HCT116 (cell line): Measurements from ENCODE around the gene OCA2. TPM values are rescaled to one million over a fixed set of nuclear protein-coding genes. Genes with fewer than 3 reads are reported as not detected.

ENCODE experiments used
- ATAC-seq: fragments of 200-7000 bp; cut with Tn5 transposase; 2 replicates; pipeline ENCODE4 v1.9.1; 2020; ENCODE audit warnings: mild to moderate bottlenecking, moderate library complexity
- BruUV-seq: library from RNA; stranded (reverse); fragments of 400-500 nt; replicated peaks from 2 replicates; lab custom pipeline; 2021; lab: Mats Ljungman, UMichigan
- CTCF ChIA-PET: fragments of 300-600 bp; sonication (Branson Sonifier 250); formaldehyde crosslinking; loops from one replicate; lab custom pipeline; 2021; ENCODE audit warnings: antibody characterized with exemption; lab: Charles Lee
- POLR2A ChIA-PET: fragments of 300-600, 350-600 bp; sonication (Branson Sonifier 250); formaldehyde crosslinking; loops from one replicate; lab custom pipeline; 2021; ENCODE audit warnings: antibody characterized with exemption; lab: Charles Lee
- RAD21 ChIA-PET, 2 experiments: fragments of 300-600 bp; sonication (Branson Sonifier 250); formaldehyde crosslinking; loops; one replicate each; lab custom pipeline; 2023; ENCODE audit warnings: low total read pairs in 2 of 2; ENCODE audit not compliant: uncharacterized antibody in 2 of 2, unreplicated experiment in 2 of 2, low non-redundant PET in 1 of 2; lab: Charles Lee
- DNase-seq: peaks from one replicate; pipeline ENCODE4 v3.0.0-alpha.2; 2010; ENCODE audit warnings: low read depth, low spot score
- H2AFZ ChIP-seq: fragments of 200-600 bp; shearing (Covaris generic), sonication (generic); 2 replicates; pipeline ENCODE4 v1.6.1; 2017; ENCODE audit warnings: low read depth, mixed run types, mixed read lengths, antibody characterized with exemption, low read length; ENCODE audit not compliant: poor library complexity, severe bottlenecking
- H3K27ac ChIP-seq: 2 replicates; pipeline ENCODE4 v1.5.1; 2012; ENCODE audit warnings: low read depth, low read length
- H3K27me3 ChIP-seq: fragments of 200-600 bp; sonication (generic); 2 replicates; pipeline ENCODE4 v1.6.1; 2016; ENCODE audit warnings: mixed run types, low read length, mixed read lengths; ENCODE audit not compliant: insufficient read depth
- H3K36me3 ChIP-seq, 2 experiments: fragments of 200-500 bp in 1 of 2; fragments of 200-600 bp in 1 of 2; sonication (Bioruptor generic) in 1 of 2; sonication (generic) in 1 of 2; 2 replicates each; pipeline versions ENCODE4 v1.5.1 to v1.6.1; 2014 to 2016; ENCODE audit warnings: low read length in 2 of 2, inconsistent platforms in 1 of 2, mixed read lengths in 1 of 2, mixed run types in 1 of 2; ENCODE audit not compliant: insufficient read depth in 2 of 2, control insufficient read depth in 1 of 2
- H3K4me1 ChIP-seq, 2 experiments: fragments of 200-600 bp in 1 of 2; sonication (generic) in 1 of 2; 2 replicates each; pipeline versions ENCODE4 v1.5.1 to v1.6.1; 2012 to 2017; ENCODE audit warnings: low read length in 2 of 2, inconsistent platforms in 1 of 2, mild to moderate bottlenecking in 1 of 2, mixed read lengths in 1 of 2, mixed run types in 1 of 2, moderate library complexity in 1 of 2; ENCODE audit not compliant: insufficient read depth in 2 of 2, control insufficient read depth in 1 of 2
- H3K4me2 ChIP-seq: fragments of 200-600 bp; sonication (generic); 2 replicates; pipeline ENCODE4 v1.6.1; 2017; ENCODE audit warnings: mixed run types, low read length, mixed read lengths
- H3K4me3 ChIP-seq, 2 experiments: fragments of 200-600 bp in 1 of 2; sonication (generic) in 1 of 2; replicated peaks in 1 of 2; 2 replicates each; pipeline ENCODE4 v1.5.1; 2011 to 2016; ENCODE audit warnings: low read length in 2 of 2, control low read depth in 1 of 2, low read depth in 1 of 2, mild to moderate bottlenecking in 1 of 2, mixed read lengths in 1 of 2, mixed run types in 1 of 2
- H3K79me2 ChIP-seq: fragments of 200-600 bp; sonication (generic); 2 replicates; pipeline ENCODE4 v1.6.1; 2017; ENCODE audit warnings: mild to moderate bottlenecking, mixed run types, low read length, moderate library complexity, mixed read lengths; ENCODE audit not compliant: insufficient read depth
- H3K9ac ChIP-seq: fragments of 200-600 bp; sonication (generic); 2 replicates; pipeline ENCODE4 v1.6.1; 2016; ENCODE audit warnings: low read length, mixed read lengths
- H3K9me2 ChIP-seq: fragments of 200-600 bp; sonication (generic), shearing (Covaris generic); 2 replicates; pipeline ENCODE4 v1.6.1; 2017; ENCODE audit warnings: mixed run types, mild to moderate bottlenecking, moderate library complexity; ENCODE audit not compliant: insufficient read depth
- H3K9me3 ChIP-seq, 2 experiments: fragments of 200-500 bp in 1 of 2; fragments of 200-600 bp in 1 of 2; sonication (Bioruptor generic) in 1 of 2; sonication (generic) in 1 of 2; 2 replicates each; pipeline ENCODE4 v1.6.1; 2014 to 2017; ENCODE audit warnings: low read length in 2 of 2, mixed read lengths in 2 of 2, inconsistent platforms in 1 of 2, low read depth in 1 of 2, mild to moderate bottlenecking in 1 of 2, mixed run types in 1 of 2, moderate library complexity in 1 of 2; ENCODE audit not compliant: control insufficient read depth in 1 of 2, insufficient read depth in 1 of 2
- H4K20me1 ChIP-seq: fragments of 200-600 bp; sonication (generic), shearing (Covaris generic); 2 replicates; pipeline ENCODE4 v1.6.1; 2017; ENCODE audit warnings: mixed run types, mild to moderate bottlenecking, moderate library complexity; ENCODE audit not compliant: insufficient read depth
- CBX3 ChIP-seq: IDR thresholded peaks from 2 replicates; pipeline ENCODE4 v1.6.1; 2012; ENCODE audit warnings: low read depth
- CEBPB ChIP-seq: IDR thresholded peaks from 2 replicates; pipeline ENCODE4 v1.6.1; 2012; ENCODE audit warnings: low read depth
- FOSL1 ChIP-seq: IDR thresholded peaks from 2 replicates; pipeline ENCODE4 v1.6.1; 2012; ENCODE audit warnings: low read depth
- SIN3A ChIP-seq: IDR thresholded peaks from 2 replicates; pipeline ENCODE4 v1.6.1; 2012; ENCODE audit warnings: low read depth
- SP1 ChIP-seq: IDR thresholded peaks from 2 replicates; pipeline ENCODE4 v1.6.1; 2012; ENCODE audit warnings: low read depth
- SRF ChIP-seq: IDR thresholded peaks from 2 replicates; pipeline ENCODE4 v1.6.1; 2012; ENCODE audit warnings: low read depth
- YY1 ChIP-seq: IDR thresholded peaks from 2 replicates; pipeline ENCODE4 v1.6.1; 2011; ENCODE audit warnings: low read length, low read depth, moderate library complexity, mild to moderate bottlenecking; ENCODE audit not compliant: insufficient replicate concordance; ENCODE audit errors: extremely low read depth
- ZFX ChIP-seq: fragments of 450-650 bp; IDR thresholded peaks from 2 replicates; pipeline ENCODE4 v1.6.1; 2017
- ZNF274 ChIP-seq: fragments of 200-500 bp; sonication (Bioruptor generic); IDR thresholded peaks from 2 replicates; pipeline ENCODE4 v1.6.1; 2014; ENCODE audit warnings: mild to moderate bottlenecking, low read depth, low read length, inconsistent platforms
- intact Hi-C: fragments of 100-400 bp; cut with micrococcal nuclease; formaldehyde crosslinking; loops from 2 replicates; pipeline ENCODE4 v1.10.0; 2022
- total RNA-seq: library from RNA; stranded (reverse); gene quantifications from one replicate; pipeline ENCODE4 v1.2.1, GENCODE V29; 2021; ENCODE audit not compliant: unreplicated experiment
- TF ChIP-seq, protein P1 (sequence below): IDR thresholded peaks from 2 replicates; pipeline ENCODE4 v1.6.1; 2012

The OCA2 gene
- total RNA-seq, 1 experiment from 2014 or later = not detected

DNA sequence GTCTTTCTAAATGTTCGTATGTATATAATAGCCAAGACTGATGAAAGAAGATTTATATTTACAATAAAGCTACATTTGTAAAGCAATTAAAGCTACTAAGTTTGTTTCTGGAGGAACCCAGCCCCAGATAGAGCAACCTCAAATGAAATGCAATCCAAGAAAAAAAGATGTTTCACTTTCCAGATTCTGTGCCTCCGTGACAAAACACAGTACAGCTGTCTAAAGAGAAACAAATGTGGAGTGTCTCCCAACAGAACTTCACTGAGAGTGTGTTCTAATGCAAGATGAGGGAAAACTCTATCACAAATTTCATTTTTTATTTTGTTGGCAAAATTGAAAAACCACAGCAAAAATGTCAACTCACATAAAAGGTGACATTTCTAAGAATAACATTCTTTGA, 317.0 kb downstream of the OCA2 start:
- no peak overlapping the region for H2AFZ ChIP-seq
- ATAC-seq (no peak), DNase-seq (no peak)
- intact Hi-C loops = no loop called here
- peaks cover 11 to 39% of the 10 kb centered on the region in 2 experiments; a peak in 3 of 4 replicates for H3K9me3 ChIP-seq
- H3K9ac ChIP-seq = no peak overlapping the region
- H3K27me3 ChIP-seq = no peaks in the 10 kb centered on the region
- ChIA-PET POLR2A (no interaction called here), RAD21 (no interaction called here), CTCF (no interaction called here)
- H3K27ac ChIP-seq = no peak overlapping the region
- no peak overlapping the region for H3K4me2 ChIP-seq
- no peak for TF ChIP-seq ZFX
- no peak overlapping the region for H3K4me3 ChIP-seq
- BruUV-seq = no TSS peak
- H4K20me1 ChIP-seq = no peaks in the 10 kb centered on the region
- no peaks in the 10 kb centered on the region for H3K4me1 ChIP-seq
- no peaks in the 10 kb centered on the region for H3K36me3 ChIP-seq
- H3K9me2 ChIP-seq = no peaks in the 10 kb centered on the region
- H3K79me2 ChIP-seq = no peaks in the 10 kb centered on the region

DNA sequence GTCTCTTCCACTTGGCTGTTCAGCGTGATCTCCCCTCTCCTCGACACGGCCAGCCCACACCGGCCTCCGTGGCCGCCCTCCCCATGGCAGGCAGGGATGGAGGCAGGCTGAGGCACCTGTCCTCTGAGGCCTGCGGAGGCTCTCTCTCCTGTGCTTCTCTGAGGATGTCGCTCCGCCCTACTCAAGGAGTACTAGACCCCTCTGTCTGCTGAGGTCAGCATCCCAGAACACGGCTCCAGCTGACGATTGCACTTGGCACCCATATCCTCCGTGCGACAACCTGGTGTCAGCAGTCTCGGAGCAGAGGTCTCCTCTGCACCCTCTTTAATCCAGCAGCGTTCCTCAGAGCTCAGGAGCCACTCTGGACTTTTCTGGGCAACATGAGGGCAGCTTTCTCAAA, 322.6 kb downstream of the OCA2 start:
- no peak for TF ChIP-seq CBX3
- no peak for TF ChIP-seq FOSL1
- TF ChIP-seq YY1 = no peak
- no peak for TF ChIP-seq SRF
- no peak for TF ChIP-seq CEBPB
- no peak for TF ChIP-seq SIN3A
- no peak for TF ChIP-seq ZNF274
- TF ChIP-seq SP1 = no peak
- TF ChIP-seq ZFX = no peak
- TF ChIP-seq, protein P1, sequence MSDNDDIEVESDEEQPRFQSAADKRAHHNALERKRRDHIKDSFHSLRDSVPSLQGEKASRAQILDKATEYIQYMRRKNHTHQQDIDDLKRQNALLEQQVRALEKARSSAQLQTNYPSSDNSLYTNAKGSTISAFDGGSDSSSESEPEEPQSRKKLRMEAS = no peak
- TF ChIP-seq, all 23 proteins: peak for 0
- ATAC-seq = no peak
- Histone ChIP-seq H3K4me1 (no peaks in the 10 kb centered on the region), H3K36me3 (no peaks in the 10 kb centered on the region), H3K4me3 (no peak overlapping the region), H4K20me1 (no peaks in the 10 kb centered on the region), H3K79me2 (no peaks in the 10 kb centered on the region), H3K27me3 (no peaks in the 10 kb centered on the region), H3K27ac (no peak overlapping the region), H3K9me2 (no peaks in the 10 kb centered on the region), H3K9me3 (peaks cover 3 to 36% of the 10 kb centered on the region in 2 experiments; a peak in 3 of 4 replicates), H2AFZ (no peak overlapping the region), H3K4me2 (no peak overlapping the region), H3K9ac (no peak overlapping the region)
- intact Hi-C loops = no loop called here
- ChIA-PET CTCF (no interaction called here), POLR2A (no interaction called here), RAD21 (no interaction called here)
- DNase-seq = no peak
- BruUV-seq = no TSS peak
